GM12874 (cell line): ENCODE measurements around the gene LGALS3.
A peak's percentile ranks its signal among the peaks of the same experiment; 100 is the strongest.

ENCODE experiments used
- TF ChIP-seq, protein P1 (sequence below): IDR thresholded peaks from 2 replicates; pipeline ENCODE4 v1.5.1; 2011; ENCODE audit warnings: low read depth, mild to moderate bottlenecking, control low read depth, low read length, moderate library complexity; ENCODE audit not compliant: insufficient read depth

LGALS3 gene

DNA sequence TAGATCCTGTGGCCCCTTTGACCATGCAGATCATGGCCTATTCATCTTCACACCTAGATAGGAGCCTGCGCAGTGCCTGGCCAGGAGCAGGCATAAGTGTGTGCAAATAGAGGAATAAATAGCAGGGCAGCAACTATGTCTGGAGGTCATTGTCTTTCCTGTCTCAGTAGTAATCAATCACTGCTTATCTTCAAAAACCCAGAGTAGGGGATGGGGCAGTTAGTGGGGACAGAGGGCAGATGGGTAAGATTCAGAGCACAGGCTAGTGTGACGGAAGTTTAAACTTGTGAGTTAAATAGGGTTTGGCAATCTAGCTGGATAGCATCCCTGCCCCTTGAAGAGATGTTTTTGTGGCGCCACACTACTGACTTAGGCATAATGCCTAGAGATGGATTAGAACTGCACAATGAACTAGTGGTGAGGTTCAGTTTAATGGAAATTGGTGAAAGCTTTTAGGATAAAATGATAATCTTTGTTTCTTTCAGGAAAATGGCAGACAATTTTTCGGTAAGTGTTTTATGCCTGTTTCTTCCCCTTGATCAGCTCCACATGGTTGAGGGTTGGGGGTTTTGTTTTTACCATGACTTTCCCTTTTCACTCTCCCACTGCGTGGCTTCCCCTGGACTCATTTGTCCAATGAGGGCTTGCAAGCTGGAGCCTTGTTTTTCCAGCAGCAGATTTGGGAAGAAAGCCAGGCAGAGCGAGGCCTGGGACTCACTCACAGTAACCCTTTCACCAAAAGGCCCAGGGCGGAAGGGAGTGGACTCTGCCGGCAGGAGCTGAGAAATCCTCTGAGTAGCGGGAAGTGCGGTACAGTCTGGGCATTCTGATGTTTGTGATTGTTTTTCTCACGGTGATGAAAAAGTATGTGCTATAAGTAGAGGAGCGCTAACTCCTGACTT lies 8.1 kb downstream of the LGALS3 start:
- TF ChIP-seq, protein P1, sequence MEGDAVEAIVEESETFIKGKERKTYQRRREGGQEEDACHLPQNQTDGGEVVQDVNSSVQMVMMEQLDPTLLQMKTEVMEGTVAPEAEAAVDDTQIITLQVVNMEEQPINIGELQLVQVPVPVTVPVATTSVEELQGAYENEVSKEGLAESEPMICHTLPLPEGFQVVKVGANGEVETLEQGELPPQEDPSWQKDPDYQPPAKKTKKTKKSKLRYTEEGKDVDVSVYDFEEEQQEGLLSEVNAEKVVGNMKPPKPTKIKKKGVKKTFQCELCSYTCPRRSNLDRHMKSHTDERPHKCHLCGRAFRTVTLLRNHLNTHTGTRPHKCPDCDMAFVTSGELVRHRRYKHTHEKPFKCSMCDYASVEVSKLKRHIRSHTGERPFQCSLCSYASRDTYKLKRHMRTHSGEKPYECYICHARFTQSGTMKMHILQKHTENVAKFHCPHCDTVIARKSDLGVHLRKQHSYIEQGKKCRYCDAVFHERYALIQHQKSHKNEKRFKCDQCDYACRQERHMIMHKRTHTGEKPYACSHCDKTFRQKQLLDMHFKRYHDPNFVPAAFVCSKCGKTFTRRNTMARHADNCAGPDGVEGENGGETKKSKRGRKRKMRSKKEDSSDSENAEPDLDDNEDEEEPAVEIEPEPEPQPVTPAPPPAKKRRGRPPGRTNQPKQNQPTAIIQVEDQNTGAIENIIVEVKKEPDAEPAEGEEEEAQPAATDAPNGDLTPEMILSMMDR, result no peak

- TF ChIP-seq, protein P1, result peak; percentile 39; the same call in 1 of the 2 replicates
Measured at GRCh38 chr14:55138091-55138490, 9.0 kb downstream of the LGALS3 start.

- TF ChIP-seq, protein P1, result no peak
Measured at GRCh38 chr14:55139141-55139540, 10.1 kb downstream of the LGALS3 start.

DNA sequence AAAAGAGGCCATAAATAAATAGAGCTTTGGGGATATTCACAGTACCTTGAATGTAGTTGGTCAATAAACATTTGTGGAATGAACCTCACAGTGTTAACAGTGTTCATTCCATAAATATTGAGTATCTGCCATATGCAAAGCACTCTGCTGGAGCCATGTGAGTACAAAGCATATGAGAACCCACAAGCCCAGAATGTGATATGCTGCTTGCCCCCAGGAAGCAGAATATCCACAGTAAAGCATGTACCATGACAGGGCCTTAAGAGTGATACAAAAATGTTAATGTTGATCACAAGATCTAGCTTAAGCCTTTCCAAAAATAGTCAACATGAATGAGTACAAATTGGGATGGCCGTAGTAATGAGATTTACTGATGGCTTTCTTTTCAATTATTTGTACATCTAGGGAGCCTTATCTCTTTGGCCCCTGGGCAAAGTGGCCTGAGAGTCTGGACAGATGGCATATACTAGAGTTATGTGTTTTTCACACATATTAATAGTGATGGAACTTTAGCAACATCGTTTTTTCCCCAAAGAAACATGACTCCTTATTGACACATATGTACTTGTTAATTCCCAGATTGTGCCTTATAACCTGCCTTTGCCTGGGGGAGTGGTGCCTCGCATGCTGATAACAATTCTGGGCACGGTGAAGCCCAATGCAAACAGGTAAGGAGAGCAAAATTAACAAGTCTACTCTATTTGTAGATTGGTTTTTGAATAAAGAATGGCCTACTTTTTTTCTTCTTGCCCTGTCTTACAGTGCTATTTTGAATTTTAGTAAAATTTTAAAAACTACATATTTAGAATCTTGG lies 10.9 kb downstream of the LGALS3 start:
- TF ChIP-seq, protein P1, result no peak

DNA sequence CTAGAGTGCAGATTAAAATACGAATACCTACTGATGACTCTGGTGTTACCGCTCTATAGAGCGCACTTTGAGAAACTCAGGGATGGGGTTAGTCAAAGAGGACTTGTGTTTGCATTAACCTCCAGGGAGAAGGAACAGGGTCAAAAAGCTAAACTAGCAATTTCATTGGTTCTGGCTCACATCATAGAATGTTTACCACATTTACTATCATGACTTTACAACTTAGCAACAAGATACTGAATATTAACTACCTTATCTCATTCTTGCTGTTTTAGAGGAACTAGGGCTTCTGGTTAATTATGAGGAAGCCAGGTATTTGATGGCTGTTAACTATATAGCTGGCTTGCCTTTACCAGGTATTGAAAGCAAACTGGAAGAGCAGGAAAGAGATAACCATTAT lies 12.8 kb downstream of the LGALS3 start:
- TF ChIP-seq, protein P1, result no peak

- TF ChIP-seq, protein P1, result no peak
Measured at GRCh38 chr14:55142466-55142865, 13.4 kb downstream of the LGALS3 start.

GRCh38 chr14:55146425-55146824 lies 17.4 kb downstream of the LGALS3 start:
- TF ChIP-seq, protein P1, result no peak
